Skeletal muscle cell (primary cell): Measurements from ENCODE around the gene ATP8B2.
"Not testable (repeated sequence)": the region's sequence is repeated elsewhere in the genome, so short reads cannot be mapped to it uniquely, and the experiment has no call there.

Experiments used
- DNase-seq: peaks from one replicate; pipeline ENCODE4 v3.0.0-alpha.2; 2010; ENCODE audit warnings: low read depth
- H3K4me3 ChIP-seq: 2 replicates; pipeline ENCODE4 v1.5.1; 2011; ENCODE audit warnings: low read depth, mild to moderate bottlenecking, control low read depth, low read length, moderate library complexity

The ATP8B2 gene, protein sequence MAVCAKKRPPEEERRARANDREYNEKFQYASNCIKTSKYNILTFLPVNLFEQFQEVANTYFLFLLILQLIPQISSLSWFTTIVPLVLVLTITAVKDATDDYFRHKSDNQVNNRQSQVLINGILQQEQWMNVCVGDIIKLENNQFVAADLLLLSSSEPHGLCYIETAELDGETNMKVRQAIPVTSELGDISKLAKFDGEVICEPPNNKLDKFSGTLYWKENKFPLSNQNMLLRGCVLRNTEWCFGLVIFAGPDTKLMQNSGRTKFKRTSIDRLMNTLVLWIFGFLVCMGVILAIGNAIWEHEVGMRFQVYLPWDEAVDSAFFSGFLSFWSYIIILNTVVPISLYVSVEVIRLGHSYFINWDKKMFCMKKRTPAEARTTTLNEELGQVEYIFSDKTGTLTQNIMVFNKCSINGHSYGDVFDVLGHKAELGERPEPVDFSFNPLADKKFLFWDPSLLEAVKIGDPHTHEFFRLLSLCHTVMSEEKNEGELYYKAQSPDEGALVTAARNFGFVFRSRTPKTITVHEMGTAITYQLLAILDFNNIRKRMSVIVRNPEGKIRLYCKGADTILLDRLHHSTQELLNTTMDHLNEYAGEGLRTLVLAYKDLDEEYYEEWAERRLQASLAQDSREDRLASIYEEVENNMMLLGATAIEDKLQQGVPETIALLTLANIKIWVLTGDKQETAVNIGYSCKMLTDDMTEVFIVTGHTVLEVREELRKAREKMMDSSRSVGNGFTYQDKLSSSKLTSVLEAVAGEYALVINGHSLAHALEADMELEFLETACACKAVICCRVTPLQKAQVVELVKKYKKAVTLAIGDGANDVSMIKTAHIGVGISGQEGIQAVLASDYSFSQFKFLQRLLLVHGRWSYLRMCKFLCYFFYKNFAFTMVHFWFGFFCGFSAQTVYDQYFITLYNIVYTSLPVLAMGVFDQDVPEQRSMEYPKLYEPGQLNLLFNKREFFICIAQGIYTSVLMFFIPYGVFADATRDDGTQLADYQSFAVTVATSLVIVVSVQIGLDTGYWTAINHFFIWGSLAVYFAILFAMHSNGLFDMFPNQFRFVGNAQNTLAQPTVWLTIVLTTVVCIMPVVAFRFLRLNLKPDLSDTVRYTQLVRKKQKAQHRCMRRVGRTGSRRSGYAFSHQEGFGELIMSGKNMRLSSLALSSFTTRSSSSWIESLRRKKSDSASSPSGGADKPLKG

DNA sequence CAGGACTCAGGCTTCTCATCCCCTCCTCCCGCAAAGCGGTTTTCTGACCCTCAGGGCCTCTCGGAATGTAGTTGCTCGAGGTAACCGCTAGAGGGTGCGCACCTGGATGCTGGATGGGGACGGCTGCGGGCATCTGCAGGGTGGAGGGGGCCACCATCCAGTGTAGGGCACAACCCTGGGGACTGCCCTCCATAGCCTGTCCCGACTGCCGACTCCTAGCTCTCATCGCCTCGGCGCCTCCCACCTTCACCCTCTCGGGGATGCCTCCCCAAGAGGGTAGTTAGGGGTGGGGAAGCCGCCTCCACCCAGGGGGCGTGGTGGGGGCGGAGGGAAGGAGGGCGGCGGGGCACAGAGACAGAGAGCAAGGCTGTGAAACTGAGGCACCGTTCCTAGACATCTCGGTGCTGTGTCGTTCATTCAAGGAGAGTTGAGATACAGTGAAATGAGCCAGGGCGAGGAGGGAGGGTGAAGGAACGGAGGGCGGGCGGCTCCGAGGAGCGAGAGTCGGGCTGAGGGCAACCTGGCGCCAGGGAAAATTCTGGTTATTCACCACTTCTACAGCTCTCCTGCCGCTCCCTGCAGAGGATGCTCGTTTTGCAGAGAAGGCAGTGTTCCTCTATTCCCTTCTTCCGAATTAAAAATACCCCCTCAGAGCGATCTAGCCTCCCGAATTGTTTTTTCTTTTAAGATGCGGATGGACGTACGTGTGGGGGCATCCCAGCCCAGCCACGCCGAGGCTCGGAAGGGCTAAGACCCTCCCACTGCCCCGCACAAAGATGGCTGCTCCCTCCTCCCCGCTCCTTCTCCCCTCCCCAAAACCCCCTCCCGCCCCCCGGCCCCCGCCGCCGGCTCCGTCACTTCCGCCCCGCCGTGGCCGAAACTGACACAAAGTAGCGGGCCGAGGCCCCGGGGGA lies at the start of gene ATP8B2:
ATP8B2 (plus strand) TSS at position 857 of the 914 bp plus-strand sequence. CDS start 2,617 bp downstream, outside the sequence.
- no peak for DNase-seq
- H3K4me3 ChIP-seq, result peak within 1 kb of the TSS; percentile 88

DNA sequence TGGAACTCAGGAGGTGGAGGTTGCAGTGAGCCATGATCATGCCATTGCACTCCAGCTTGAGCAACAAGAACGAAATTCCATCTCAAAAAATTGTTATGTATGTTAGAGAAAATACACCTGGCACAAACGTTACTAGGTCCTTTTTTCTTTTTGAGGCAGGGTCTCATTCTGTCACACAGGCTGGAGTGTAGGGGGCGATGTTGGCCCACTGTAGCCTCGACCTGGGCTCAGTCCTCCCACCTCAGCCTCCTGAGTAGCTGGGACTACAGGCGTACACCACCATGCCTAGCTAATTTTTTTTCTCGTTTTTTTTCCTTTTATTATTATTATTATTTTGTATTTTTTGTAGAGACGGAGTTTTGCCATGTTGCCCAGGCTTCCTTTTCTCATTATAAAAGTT lies 48.5 kb upstream of the ATP8B2 start:
- no peak overlapping the region for H3K4me3 ChIP-seq
- no peak for DNase-seq

DNA sequence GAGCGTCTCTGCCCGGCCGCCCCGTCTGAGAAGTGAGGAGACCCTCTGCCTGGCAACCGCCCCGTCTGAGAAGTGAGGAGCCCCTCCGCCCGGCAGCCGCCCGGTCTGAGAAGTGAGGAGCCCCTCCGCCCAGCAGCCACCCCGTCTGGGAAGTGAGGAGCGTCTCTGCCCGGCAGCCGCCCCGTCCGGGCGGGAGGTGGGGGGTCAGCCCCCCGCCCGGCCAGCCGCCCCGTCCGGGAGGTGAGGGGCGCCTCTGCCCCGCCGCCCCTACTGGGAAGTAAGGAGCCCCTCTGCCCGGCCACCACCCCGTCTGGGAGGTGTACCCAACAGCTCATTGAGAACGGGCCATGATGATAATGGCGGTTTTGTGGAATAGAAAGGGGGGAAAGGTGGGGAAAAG lies 37.7 kb upstream of the ATP8B2 start:
- not testable (repeated sequence) for H3K4me3 ChIP-seq, DNase-seq

DNA sequence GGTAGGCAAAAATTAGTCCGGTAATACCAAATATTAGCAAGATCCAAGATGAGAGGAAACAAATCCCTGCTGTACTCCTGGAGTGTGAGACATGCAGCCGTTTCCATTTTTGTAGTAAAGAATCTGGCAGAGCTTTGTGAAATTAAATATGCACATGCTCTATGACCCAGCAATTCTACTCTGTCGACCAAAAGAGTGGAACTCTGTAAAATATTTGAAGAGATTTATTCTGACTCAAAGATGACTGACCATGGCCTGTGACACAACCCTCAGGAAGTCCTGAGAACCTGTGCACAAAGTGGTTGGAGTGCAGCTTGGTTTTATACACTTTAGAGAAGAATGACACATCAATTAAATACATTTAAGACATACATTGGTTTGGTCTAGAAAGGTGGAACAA lies 36.7 kb upstream of the ATP8B2 start:
- DNase-seq, result no peak
- H3K4me3 ChIP-seq, result no peak overlapping the region

DNA sequence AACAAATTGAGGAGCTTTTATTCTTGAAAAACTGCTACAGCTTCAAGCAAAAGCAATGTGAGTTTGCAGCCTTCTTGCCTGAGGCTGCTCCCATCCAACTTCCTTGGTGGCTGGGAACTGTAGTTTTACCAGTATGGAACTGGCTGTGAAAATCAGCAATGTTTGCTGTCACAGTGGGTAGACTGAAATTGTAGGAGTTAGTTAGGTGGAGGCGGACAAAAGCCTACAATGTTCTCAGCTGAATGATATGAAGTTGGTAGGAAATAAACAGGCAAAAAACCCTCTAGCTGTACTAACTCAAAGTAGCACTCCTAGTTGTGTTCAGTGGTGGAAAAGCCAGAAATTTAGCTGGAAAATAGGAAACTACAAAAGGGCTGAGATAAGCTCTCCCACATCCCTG lies 34.4 kb upstream of the ATP8B2 start:
- no peak for DNase-seq
- H3K4me3 ChIP-seq, result no peak overlapping the region

DNA sequence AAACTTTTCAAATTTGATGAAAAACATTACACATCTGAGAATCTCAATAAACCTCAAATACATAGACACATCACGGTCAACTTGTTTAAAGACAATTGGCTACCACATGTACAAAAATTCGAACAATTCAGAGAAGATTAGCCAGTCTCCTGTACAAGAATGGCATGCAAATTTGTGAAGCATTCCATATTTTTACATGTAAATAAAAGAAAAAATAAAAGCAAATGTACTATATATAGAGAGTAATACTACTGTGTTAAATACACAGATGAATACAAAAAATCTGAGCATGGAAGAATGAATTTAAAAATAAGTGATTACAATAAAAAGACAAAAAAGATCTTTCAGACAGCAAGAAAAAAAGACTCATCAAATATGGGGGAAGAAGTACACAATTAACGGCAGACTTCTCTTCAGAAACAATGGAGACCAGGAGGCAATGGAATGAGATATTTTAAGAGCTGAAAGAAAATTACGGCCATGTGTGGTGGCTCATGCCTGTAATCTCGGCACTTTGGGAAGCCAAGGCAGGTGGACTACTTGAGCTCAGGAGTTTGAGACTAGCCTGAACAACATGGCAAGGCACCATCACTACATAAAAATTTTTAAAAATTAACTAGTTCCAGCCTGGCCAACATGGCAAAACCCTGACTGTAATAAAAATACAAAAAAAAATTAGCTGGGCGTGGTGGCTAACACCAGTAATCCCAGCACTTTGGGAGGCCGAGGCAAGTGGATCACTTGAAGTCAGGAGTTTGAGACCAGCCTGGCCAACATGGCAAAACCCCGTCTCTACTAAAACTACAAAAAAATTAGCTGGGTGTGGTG lies 29.7 kb upstream of the ATP8B2 start:
- H3K4me3 ChIP-seq, result no peak overlapping the region
- DNase-seq, result no peak

DNA sequence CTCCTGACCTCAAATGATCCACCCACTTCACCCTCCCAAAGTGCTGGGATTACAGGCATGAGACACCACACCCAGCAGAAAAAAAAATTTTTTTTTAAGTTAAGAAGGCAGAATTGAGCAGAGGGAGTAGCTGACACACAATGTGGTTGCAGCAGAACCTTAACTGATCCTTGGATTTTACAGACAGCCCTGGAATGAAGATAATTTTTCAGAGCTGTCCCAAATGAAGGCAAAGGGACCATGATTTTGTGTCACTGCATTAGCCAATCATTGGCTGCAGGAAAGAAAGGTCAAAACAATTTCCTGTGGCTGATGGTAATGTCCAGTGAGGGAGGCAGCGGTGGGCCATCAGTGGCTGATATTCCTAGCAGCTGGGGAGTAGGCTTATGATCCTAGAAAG lies 23.7 kb upstream of the ATP8B2 start:
- no peak overlapping the region for H3K4me3 ChIP-seq

DNA sequence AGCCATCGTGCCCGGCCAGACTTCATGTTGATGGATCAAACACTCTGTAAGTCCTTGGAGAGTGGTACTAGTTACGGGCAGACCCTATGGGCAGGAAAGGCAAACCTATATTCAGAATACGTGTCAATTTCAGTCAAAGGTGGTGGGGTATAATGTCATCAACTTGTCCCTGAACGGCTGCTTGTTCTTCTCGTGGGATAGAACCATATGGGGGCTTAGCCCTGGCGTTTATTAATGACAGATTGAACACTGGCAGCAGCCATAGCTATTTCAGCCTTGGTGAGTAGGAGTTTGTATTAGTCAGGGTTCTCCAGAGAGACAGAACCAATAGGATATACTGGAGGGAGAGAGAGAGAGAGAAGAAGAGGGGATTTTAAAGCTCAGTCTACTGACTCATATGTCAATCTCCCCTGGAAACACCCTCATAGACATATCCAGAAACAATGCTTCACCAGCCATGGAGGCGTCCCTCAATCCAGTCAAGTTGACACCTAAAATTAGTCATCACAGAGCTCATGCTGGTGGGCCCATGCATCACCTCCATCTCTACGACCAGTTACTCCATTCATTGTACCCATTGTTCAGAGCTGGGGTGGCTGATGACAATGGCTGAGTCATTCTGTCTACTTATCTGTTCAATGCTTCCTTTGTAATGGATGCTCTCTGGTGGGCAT lies 20.5 kb upstream of the ATP8B2 start:
- no peak overlapping the region for H3K4me3 ChIP-seq
- no peak for DNase-seq

More for the DNA sequence above, 23.7 kb upstream of the ATP8B2 start:
- no peak for DNase-seq

DNA sequence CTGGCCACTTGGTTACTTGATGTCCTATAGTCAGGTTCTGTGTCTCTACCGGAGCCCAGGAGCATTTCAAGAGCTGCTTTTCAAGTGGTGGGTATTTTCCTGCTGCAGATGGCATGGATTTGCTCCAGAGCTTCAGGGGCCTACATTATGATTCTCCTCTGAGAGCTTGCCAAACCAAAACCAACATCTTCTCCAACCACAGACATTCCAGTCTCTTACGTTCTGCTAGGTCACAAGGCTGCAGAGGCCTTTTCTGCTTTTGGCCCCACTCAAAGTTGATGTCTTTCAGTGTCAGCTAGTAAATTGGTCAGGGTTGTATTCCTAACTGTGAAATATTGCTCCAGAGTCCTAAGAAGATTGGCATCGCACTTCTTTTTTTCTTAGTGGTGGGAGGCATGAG lies 19.2 kb upstream of the ATP8B2 start:
- no peak for DNase-seq
- H3K4me3 ChIP-seq, result no peak overlapping the region

DNA sequence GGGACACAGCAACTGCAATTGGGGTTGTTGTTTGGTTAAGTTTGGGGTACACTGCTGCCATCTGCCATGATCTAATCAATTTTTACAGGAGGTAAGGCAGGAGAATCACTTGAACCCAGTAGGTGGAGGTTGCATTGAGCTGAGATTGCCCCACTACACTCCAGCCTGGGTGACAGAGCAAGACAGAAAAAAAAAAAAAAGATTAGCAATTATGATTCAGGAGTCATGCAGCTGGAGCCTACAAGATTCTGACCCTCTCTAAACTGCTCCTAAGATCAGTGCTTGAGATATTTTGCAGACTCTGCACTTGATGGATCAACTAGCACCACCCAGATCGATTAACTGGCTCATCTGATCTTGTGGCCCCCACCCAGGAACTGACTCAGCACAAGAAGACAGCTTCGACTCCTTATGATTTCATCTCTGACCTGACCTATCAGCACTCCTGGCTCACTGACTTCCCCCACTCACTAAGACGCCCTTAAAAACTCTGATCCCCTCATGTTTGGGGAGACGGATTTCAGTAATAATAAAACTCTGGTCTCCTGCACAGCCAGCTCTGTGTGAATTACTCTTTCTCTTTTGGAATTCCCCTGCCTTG lies 17.6 kb upstream of the ATP8B2 start:
- H3K4me3 ChIP-seq, DNase-seq: not testable (repeated sequence)

DNA sequence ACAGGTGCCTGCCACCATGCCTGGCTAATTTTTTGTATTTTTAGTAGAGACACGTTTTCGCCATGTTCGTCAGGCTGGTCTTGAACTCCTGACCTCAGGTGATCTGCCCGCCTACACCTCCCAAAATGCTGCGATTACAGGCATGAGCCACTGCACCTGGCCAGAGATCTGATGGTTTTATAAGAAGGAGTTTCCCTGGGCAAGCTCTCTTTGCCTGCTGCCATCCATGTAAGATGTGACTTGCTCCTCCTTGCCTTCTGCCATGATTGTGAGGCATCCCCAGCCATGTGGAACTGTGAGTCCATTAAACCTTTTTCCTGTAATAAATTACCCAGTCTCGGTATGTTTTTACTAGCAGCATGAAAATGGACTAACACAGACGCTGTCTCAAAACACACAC lies 16.2 kb upstream of the ATP8B2 start:
- not testable (repeated sequence) for H3K4me3 ChIP-seq, DNase-seq

DNA sequence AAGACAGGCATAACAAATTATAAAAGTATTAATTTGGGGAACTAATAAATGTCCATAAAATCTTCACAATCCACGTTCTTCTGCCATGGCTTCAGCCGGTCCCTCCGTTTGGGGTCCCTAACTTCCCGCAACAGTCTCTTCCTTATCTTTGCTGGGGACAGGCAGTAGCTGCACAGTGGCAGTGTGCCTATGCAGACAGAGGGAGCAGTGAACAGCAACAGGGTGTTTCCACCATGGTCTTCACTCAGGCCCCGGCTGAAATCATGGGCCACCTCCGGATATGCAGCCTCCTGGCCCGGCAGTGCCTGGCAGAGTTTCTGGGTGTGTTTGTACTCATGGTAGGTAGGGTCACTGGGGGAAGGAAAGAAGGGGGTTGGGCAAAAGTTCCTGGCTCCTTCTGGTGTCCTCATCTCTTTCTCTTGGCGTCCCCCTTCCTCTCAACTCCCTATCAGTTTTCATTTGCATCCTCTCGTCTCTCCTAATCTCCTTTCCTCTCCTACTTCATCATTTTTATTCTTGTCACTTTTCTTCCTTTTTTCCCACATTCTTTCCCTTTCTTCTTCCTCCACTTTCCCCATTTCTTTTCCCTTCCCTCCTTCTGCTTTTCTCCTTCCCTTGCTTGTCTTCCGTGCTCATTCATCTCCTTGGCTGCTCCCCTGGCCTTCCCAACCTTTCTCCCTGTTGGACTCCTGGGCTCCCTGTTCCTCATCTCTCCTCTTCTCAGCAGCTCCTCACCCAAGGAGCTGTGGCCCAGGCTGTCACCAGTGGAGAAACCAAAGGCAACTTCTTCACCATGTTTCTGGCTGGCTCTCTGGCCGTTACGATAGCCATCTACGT lies 12.9 kb upstream of the ATP8B2 start:
- H3K4me3 ChIP-seq, DNase-seq: not testable (repeated sequence)

DNA sequence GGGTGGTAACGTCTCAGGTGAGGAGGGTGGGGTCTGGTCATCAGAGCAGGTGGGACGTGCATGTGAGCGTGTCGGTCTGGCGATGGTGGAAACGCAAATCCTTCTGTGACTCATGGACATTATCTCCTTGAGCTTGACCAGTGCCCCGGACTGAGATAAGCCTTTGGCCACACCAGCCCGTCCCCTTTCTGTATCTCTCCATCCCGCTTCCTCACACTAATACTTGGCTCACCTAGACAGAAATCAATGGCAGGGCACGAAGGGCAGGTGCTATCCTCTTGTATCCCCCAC lies 12.3 kb upstream of the ATP8B2 start:
- H3K4me3 ChIP-seq, result no peak overlapping the region
- DNase-seq, result no peak

DNA sequence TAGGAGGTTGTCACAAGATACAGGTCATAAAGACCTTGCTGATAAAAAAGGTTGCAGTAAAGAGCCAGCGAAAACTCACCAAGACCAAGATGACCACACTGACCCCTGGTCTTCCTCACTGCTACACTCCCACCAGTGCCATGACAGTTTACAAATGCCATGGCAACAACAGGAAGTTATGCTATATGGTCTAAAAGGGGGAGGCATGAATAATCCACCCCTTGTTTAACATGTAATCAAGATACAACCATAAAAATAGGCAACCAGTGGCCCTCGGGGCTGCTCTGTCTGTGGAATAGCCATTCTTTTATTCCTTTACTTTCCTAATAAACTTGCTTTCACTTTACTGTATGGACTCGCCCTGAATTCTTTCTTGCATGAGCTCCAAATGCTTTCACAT lies 11.1 kb upstream of the ATP8B2 start:
- not testable (repeated sequence) for H3K4me3 ChIP-seq, DNase-seq

DNA sequence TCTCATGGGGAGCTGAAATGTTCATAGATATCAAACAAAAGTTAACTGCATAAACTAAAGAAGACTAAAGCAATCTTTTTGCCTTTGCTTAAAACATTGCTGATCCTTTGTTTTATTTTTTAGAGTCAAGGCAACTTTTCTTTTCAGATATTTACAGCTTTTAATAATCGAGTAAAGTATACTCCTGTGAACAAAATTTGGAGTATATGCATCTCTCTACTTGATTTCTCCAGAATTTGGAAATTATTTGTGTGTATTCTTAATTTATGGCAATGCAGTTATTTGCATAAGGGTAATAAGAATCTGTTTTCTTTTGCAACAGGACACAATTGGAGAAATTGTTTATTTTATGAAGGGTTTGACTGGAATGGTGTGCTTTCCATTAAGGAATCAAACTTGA lies 8.6 kb upstream of the ATP8B2 start:
- no peak overlapping the region for H3K4me3 ChIP-seq
- no peak for DNase-seq

DNA sequence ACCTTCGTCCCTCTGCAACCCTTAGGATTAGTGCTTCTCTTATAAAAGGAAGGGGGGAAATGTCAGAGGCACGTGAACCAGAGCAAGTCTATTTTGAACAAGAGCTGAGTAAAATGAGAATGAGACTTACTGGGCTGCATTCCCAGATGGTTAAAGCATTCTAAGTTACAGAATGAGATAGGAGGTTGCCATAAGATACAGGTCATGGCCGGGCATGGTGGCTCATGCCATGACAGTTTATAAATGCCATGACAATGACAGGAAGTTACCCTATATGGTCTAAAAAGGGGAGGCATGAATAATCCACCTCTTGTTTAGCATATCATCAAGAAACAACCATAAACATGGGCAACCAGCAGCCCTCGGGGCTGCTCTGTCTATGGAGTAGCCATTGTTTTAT lies 6.9 kb upstream of the ATP8B2 start:
- no peak overlapping the region for H3K4me3 ChIP-seq
- DNase-seq, result no peak
